ENCODE results near the gene LRP11. TPM values are rescaled to one million over a fixed set of nuclear protein-coding genes. Genes with fewer than 3 reads are reported as not detected.
"Not testable (repeated sequence)": the region's sequence is repeated elsewhere in the genome, so short reads cannot be mapped to it uniquely, and the experiment has no call there.

The LRP11 gene
- total RNA-seq, 1 donor from 2014 or later, result 2.9 TPM

- intact Hi-C loops (cut with micrococcal nuclease), result no loop called here
These were observed 33.9 kb upstream of the LRP11 start, which contains the start of gene RAET1E for GRCh38 chr6:149897855-149898744. RAET1E (minus strand) TSS chr6:149898113; CDS start chr6:149890901, 7,212 bp downstream.

- intact Hi-C loops (cut with micrococcal nuclease), result no loop called here
These were observed 33.0 kb upstream of the LRP11 start for GRCh38 chr6:149897015-149897697.

- intact Hi-C loops (cut with micrococcal nuclease), result no loop called here
These were observed 32.3 kb upstream of the LRP11 start for GRCh38 chr6:149896491-149896890.

GRCh38 chr6:149895833-149896271 is 31.7 kb upstream of the LRP11 start:
- intact Hi-C loops (cut with micrococcal nuclease), result no loop called here

- intact Hi-C loops (cut with micrococcal nuclease), result no loop called here
These were observed 31.0 kb upstream of the LRP11 start for GRCh38 chr6:149895048-149895590.

- intact Hi-C loops (cut with micrococcal nuclease), result not testable (repeated sequence)
These were observed 27.7 kb upstream of the LRP11 start for GRCh38 chr6:149891864-149892263.

GRCh38 chr6:149891259-149891658 is 27.1 kb upstream of the LRP11 start:
- intact Hi-C loops (cut with micrococcal nuclease), result no loop called here

- intact Hi-C loops (cut with micrococcal nuclease), result no loop called here
These were observed 26.5 kb upstream of the LRP11 start for GRCh38 chr6:149890629-149891045.

- intact Hi-C loops (cut with micrococcal nuclease), result no loop called here
These were observed 25.2 kb upstream of the LRP11 start for GRCh38 chr6:149889326-149889725.

- intact Hi-C loops (cut with micrococcal nuclease), result no loop called here
These were observed 24.5 kb upstream of the LRP11 start for GRCh38 chr6:149888659-149889058.

- intact Hi-C loops (cut with micrococcal nuclease), result no loop called here
These were observed 23.9 kb upstream of the LRP11 start for GRCh38 chr6:149888093-149888492.

GRCh38 chr6:149887343-149887742 is 23.2 kb upstream of the LRP11 start:
- intact Hi-C loops (cut with micrococcal nuclease), result no loop called here

GRCh38 chr6:149885888-149886287 is 21.7 kb upstream of the LRP11 start:
- intact Hi-C loops (cut with micrococcal nuclease), result no loop called here

GRCh38 chr6:149884617-149885016 is 20.5 kb upstream of the LRP11 start:
- intact Hi-C loops (cut with micrococcal nuclease), result no loop called here

GRCh38 chr6:149884215-149884614 is 20.1 kb upstream of the LRP11 start:
- intact Hi-C loops (cut with micrococcal nuclease), result no loop called here

- intact Hi-C loops (cut with micrococcal nuclease), result no loop called here
These were observed 17.7 kb upstream of the LRP11 start for GRCh38 chr6:149881860-149882259.

- intact Hi-C loops (cut with micrococcal nuclease), result no loop called here
These were observed 17.1 kb upstream of the LRP11 start for GRCh38 chr6:149881066-149881766.

GRCh38 chr6:149877659-149878058 is 13.5 kb upstream of the LRP11 start:
- intact Hi-C loops (cut with micrococcal nuclease), result no loop called here

- intact Hi-C loops (cut with micrococcal nuclease), result no loop called here
These were observed 12.2 kb upstream of the LRP11 start for GRCh38 chr6:149876241-149876933.

GRCh38 chr6:149872233-149872632 is 8.1 kb upstream of the LRP11 start:
- intact Hi-C loops (cut with micrococcal nuclease), result no loop called here

GRCh38 chr6:149871182-149871581 is 7.0 kb upstream of the LRP11 start:
- intact Hi-C loops (cut with micrococcal nuclease), result no loop called here

Measured in T-helper 1 cell treated with Interleukin-12 subunit alpha and Interleukin-12 subunit beta and Interleukin-4 antibody, amounts not matched to agents 30 ng/mL and 1 ng/mL, for 36 hours (primary cell).